ENCODE data around the gene ZFR. TPM values are rescaled to one million over a fixed set of nuclear protein-coding genes. Genes with fewer than 3 reads are reported as not detected.
"Not testable (repeated sequence)": the region's sequence is repeated elsewhere in the genome, so short reads cannot be mapped to it uniquely, and the experiment has no call there.

Gene ZFR
- total and polyA plus RNA-seq, 7 donors: 25.8 to 99.9 (median 71.8) TPM

- H3K4me3 ChIP-seq: no peak overlapping the region
- DNase-seq: no peak
- peaks cover 4 to 86% (median 8%) of the 10 kb centered on the region in 4 donors for H3K36me3 ChIP-seq
- TF ChIP-seq POLR2A (IDR thresholded peaks at IDR 0.05): no peak
- no peak for TF ChIP-seq CTCF (IDR thresholded peaks at IDR 0.05)
- TF ChIP-seq EP300 (IDR thresholded peaks at IDR 0.05): no peak
- no peak for TF ChIP-seq POLR2AphosphoS5 (IDR thresholded peaks at IDR 0.05)
- intact Hi-C loops (cut with DNase I): no loop called here
- WGBS, 2 donors: 91 to 92% methylated on average over 8 of the region's 8 CpGs
- no peaks in the 10 kb centered on the region for H3K9me3 ChIP-seq
- H3K27me3 ChIP-seq: no peaks in the 10 kb centered on the region
- H3K27ac ChIP-seq: no peak overlapping the region
- H3K4me1 ChIP-seq: peaks cover 0 to 1% (median 0%) of the 10 kb centered on the region in 4 donors
These were observed 74.9 kb downstream of the ZFR start for GRCh38 chr5:32369542-32370155.

GRCh38 chr5:32369032-32369431 is 75.5 kb downstream of the ZFR start:
- TF ChIP-seq EP300 (IDR thresholded peaks at IDR 0.05) (no peak), POLR2A (IDR thresholded peaks at IDR 0.05) (no peak), POLR2AphosphoS5 (IDR thresholded peaks at IDR 0.05) (no peak)
- H3K27me3 ChIP-seq: no peaks in the 10 kb centered on the region
- H3K4me1 ChIP-seq: no peaks in the 10 kb centered on the region
- intact Hi-C loops (cut with DNase I): no loop called here
- peaks cover 4 to 89% (median 9%) of the 10 kb centered on the region in 4 donors for H3K36me3 ChIP-seq
- 92 to 95% methylated on average over 4 of the region's 4 CpGs for WGBS, 2 donors
- DNase-seq: no peak
- H3K4me3 ChIP-seq: no peak overlapping the region
- H3K27ac ChIP-seq: no peak overlapping the region
- H3K9me3 ChIP-seq: no peaks in the 10 kb centered on the region

- DNase-seq; intact Hi-C loops (cut with DNase I); H3K27me3 ChIP-seq; H3K4me1 ChIP-seq; H3K9me3 ChIP-seq; H3K27ac ChIP-seq; H3K4me3 ChIP-seq: not testable (repeated sequence)
- WGBS, 2 donors: 84 to 88% methylated on average over 6 of the region's 6 CpGs
- peaks cover 8 to 89% (median 17%) of the 10 kb centered on the region in 4 donors for H3K36me3 ChIP-seq
These were observed 77.3 kb downstream of the ZFR start for GRCh38 chr5:32367271-32367670.

- H3K27me3 ChIP-seq: no peaks in the 10 kb centered on the region
- H3K4me3 ChIP-seq: no peak overlapping the region
- intact Hi-C loops (cut with DNase I): no loop called here
- no peak overlapping the region for H3K27ac ChIP-seq
- no peaks in the 10 kb centered on the region for H3K4me1 ChIP-seq
- no peak for DNase-seq
- TF ChIP-seq CTCF (IDR thresholded peaks at IDR 0.05): no peak
- no peak for TF ChIP-seq POLR2A (IDR thresholded peaks at IDR 0.05)
- TF ChIP-seq POLR2AphosphoS5 (IDR thresholded peaks at IDR 0.05): no peak
- H3K36me3 ChIP-seq: peaks cover 8 to 90% (median 16%) of the 10 kb centered on the region in 4 donors
- H3K9me3 ChIP-seq: no peaks in the 10 kb centered on the region
- WGBS, 2 donors: 97 to 99% methylated on average over 5 of the region's 5 CpGs
These were observed 78.9 kb downstream of the ZFR start for GRCh38 chr5:32365623-32366022.

- no peak overlapping the region for H3K4me3 ChIP-seq
- no peak overlapping the region for H3K27ac ChIP-seq
- no peaks in the 10 kb centered on the region for H3K4me1 ChIP-seq
- H3K9me3 ChIP-seq: no peaks in the 10 kb centered on the region
- H3K27me3 ChIP-seq: no peaks in the 10 kb centered on the region
- no peak for DNase-seq
- no peak for TF ChIP-seq POLR2AphosphoS5 (IDR thresholded peaks at IDR 0.05)
- TF ChIP-seq CTCF (IDR thresholded peaks at IDR 0.05): no peak
- no peak for TF ChIP-seq EP300 (IDR thresholded peaks at IDR 0.05)
- no peak for TF ChIP-seq POLR2A (IDR thresholded peaks at IDR 0.05)
- intact Hi-C loops (cut with DNase I): no loop called here
- peaks cover 8 to 89% (median 17%) of the 10 kb centered on the region in 4 donors for H3K36me3 ChIP-seq
These were observed 81.5 kb downstream of the ZFR start for GRCh38 chr5:32363030-32363429.

- no peak for TF ChIP-seq POLR2AphosphoS5 (IDR thresholded peaks at IDR 0.05)
- TF ChIP-seq EP300 (IDR thresholded peaks at IDR 0.05): no peak
- TF ChIP-seq POLR2A (IDR thresholded peaks at IDR 0.05): no peak
- no peak for TF ChIP-seq CTCF (IDR thresholded peaks at IDR 0.05)
These were observed 82.0 kb downstream of the ZFR start for GRCh38 chr5:32362527-32362926.

More at GRCh38 chr5:32362527-32362926, 82.0 kb downstream of the ZFR start:
- Histone ChIP-seq H3K4me1 (no peaks in the 10 kb centered on the region), H3K9me3 (no peaks in the 10 kb centered on the region), H3K27ac (no peak overlapping the region), H3K36me3 (peaks cover 8 to 89% (median 17%) of the 10 kb centered on the region in 4 donors), H3K27me3 (no peaks in the 10 kb centered on the region), H3K4me3 (no peak overlapping the region)
- intact Hi-C loops (cut with DNase I): no loop called here
- WGBS, 2 donors: 89 to 95% methylated on average over 4 of the region's 4 CpGs
- no peak for DNase-seq
